GM18507 (cell line): ENCODE results near the gene WDR7.

Source experiments
- DNase-seq: peaks from one replicate; pipeline ENCODE4 v3.0.0; 2011; ENCODE audit warnings: low read depth; ENCODE audit not compliant: insufficient read length; ENCODE audit errors: extremely low spot score
- FAIRE-seq: peaks from 2 replicates; lab custom pipeline; 2011; peaks lifted over from hg19 to GRCh38; lab: Jason Lieb, UNC

Gene WDR7

GRCh38 chr18:56787390-56787789, 136.2 kb downstream of the WDR7 start:
- DNase-seq (no peak), FAIRE-seq (no peak)

- DNase-seq: no peak
- peak; percentile 26 for FAIRE-seq
These were observed 138.1 kb downstream of the WDR7 start for GRCh38 chr18:56789004-56789888.

- no peak for FAIRE-seq
- DNase-seq: no peak
These were observed 138.7 kb downstream of the WDR7 start for GRCh38 chr18:56789889-56790180.

- no peak for DNase-seq
- FAIRE-seq: no peak
These were observed 144.2 kb downstream of the WDR7 start for GRCh38 chr18:56795381-56795780.

GRCh38 chr18:56799756-56800155, 148.6 kb downstream of the WDR7 start:
- DNase-seq (no peak), FAIRE-seq (no peak)

GRCh38 chr18:56803051-56803450, 151.9 kb downstream of the WDR7 start:
- DNase-seq: no peak
- FAIRE-seq: no peak

- peak; percentile 1 for DNase-seq
- FAIRE-seq: no peak
These were observed 153.2 kb downstream of the WDR7 start for GRCh38 chr18:56804395-56804794.

- no peak for DNase-seq
- FAIRE-seq: no peak
These were observed 156.7 kb downstream of the WDR7 start for GRCh38 chr18:56807901-56808300.

- FAIRE-seq (no peak), DNase-seq (no peak)
These were observed 161.5 kb downstream of the WDR7 start for GRCh38 chr18:56812674-56813073.

GRCh38 chr18:56815926-56816325, 164.8 kb downstream of the WDR7 start:
- no peak for FAIRE-seq
- DNase-seq: no peak

GRCh38 chr18:56823986-56824565, 172.9 kb downstream of the WDR7 start:
- DNase-seq (no peak), FAIRE-seq (no peak)

- DNase-seq (no peak), FAIRE-seq (no peak)
These were observed 174.2 kb downstream of the WDR7 start for GRCh38 chr18:56825321-56825720.

- no peak for FAIRE-seq
- DNase-seq: no peak
These were observed 174.7 kb downstream of the WDR7 start for GRCh38 chr18:56825878-56826277.

- FAIRE-seq (no peak), DNase-seq (no peak)
These were observed 180.8 kb downstream of the WDR7 start for GRCh38 chr18:56831988-56832387.

- no peak for FAIRE-seq
- DNase-seq: no peak
These were observed 184.2 kb downstream of the WDR7 start for GRCh38 chr18:56835331-56835730.

- FAIRE-seq: no peak
These were observed 185.0 kb downstream of the WDR7 start for GRCh38 chr18:56836173-56836572.

GRCh38 chr18:56841836-56842235, 190.7 kb downstream of the WDR7 start:
- DNase-seq (no peak), FAIRE-seq (no peak)

More at GRCh38 chr18:56836173-56836572, 185.0 kb downstream of the WDR7 start:
- no peak for DNase-seq

- FAIRE-seq (no peak), DNase-seq (no peak)
These were observed 192.1 kb downstream of the WDR7 start for GRCh38 chr18:56843241-56843640.

- no peak for FAIRE-seq
These were observed 193.4 kb downstream of the WDR7 start for GRCh38 chr18:56844556-56844955.

GRCh38 chr18:56851774-56852173, 200.6 kb downstream of the WDR7 start:
- FAIRE-seq: peak; percentile 86
- DNase-seq: no peak

More at GRCh38 chr18:56844556-56844955, 193.4 kb downstream of the WDR7 start:
- no peak for DNase-seq

- FAIRE-seq (no peak), DNase-seq (no peak)
These were observed 202.8 kb downstream of the WDR7 start for GRCh38 chr18:56853961-56854360.
